Measurements from ENCODE around the gene LINGO3. TPM values are rescaled to one million over a fixed set of nuclear protein-coding genes. Genes with fewer than 3 reads are reported as not detected.
"Not testable (repeated sequence)": the region's sequence is repeated elsewhere in the genome, so short reads cannot be mapped to it uniquely, and the experiment has no call there.

Gene LINGO3
- total RNA-seq, 1 experiment from 2014 or later = not detected

- CTCF ChIA-PET = no interaction called here
- Mint-ChIP-seq H3K36me3 (ENCODE audit: insufficient read depth, unreplicated experiment) (peaks cover 11% of the 10 kb centered on the region), H3K4me3 (ENCODE audit: low read depth, unreplicated experiment) (no peak overlapping the region), H3K27me3 (ENCODE audit: unreplicated experiment) (no peaks in the 10 kb centered on the region), H3K9me3 (ENCODE audit: low read depth, unreplicated experiment) (no peaks in the 10 kb centered on the region), H3K27ac (ENCODE audit: unreplicated experiment) (no peak overlapping the region), H3K4me1 (ENCODE audit: low read depth, unreplicated experiment) (peaks cover 6% of the 10 kb centered on the region)
- BruUV-seq (replicated peaks) = no TSS peak
- intact Hi-C loops (cut with micrococcal nuclease; ENCODE audit: unreplicated experiment) = no loop called here
- no peak for DNase-seq
- TF ChIP-seq CTCF (IDR thresholded peaks at IDR 0.05; ENCODE audit: unreplicated experiment) = no peak
Observed at GRCh38 chr19:2350656-2351055, 42.7 kb upstream of the LINGO3 start.

GRCh38 chr19:2349818-2350217, 41.9 kb upstream of the LINGO3 start:
- peaks cover 12% of the 10 kb centered on the region for H3K36me3 Mint-ChIP-seq (ENCODE audit: insufficient read depth, unreplicated experiment)
- BruUV-seq (replicated peaks); H3K27me3 Mint-ChIP-seq (ENCODE audit: unreplicated experiment); H3K27ac Mint-ChIP-seq (ENCODE audit: unreplicated experiment); H3K9me3 Mint-ChIP-seq (ENCODE audit: low read depth, unreplicated experiment); CTCF ChIA-PET; intact Hi-C loops (cut with micrococcal nuclease; ENCODE audit: unreplicated experiment); DNase-seq; H3K4me3 Mint-ChIP-seq (ENCODE audit: low read depth, unreplicated experiment): not testable (repeated sequence)
- peaks cover 10% of the 10 kb centered on the region for H3K4me1 Mint-ChIP-seq (ENCODE audit: low read depth, unreplicated experiment)

GRCh38 chr19:2345794-2346663, 38.1 kb upstream of the LINGO3 start:
- H3K36me3 Mint-ChIP-seq (ENCODE audit: insufficient read depth, unreplicated experiment) = peaks cover 11% of the 10 kb centered on the region
- H3K4me3 Mint-ChIP-seq (ENCODE audit: low read depth, unreplicated experiment) = no peak overlapping the region
- no TSS peak for BruUV-seq (replicated peaks)
- H3K27me3 Mint-ChIP-seq (ENCODE audit: unreplicated experiment) = no peaks in the 10 kb centered on the region
- DNase-seq = peak; percentile 35
- H3K27ac Mint-ChIP-seq (ENCODE audit: unreplicated experiment) = no peak overlapping the region
- H3K9me3 Mint-ChIP-seq (ENCODE audit: low read depth, unreplicated experiment) = no peaks in the 10 kb centered on the region
- TF ChIP-seq CTCF (IDR thresholded peaks at IDR 0.05; ENCODE audit: unreplicated experiment) = no peak
- CTCF ChIA-PET = no interaction called here
- intact Hi-C loops (cut with micrococcal nuclease; ENCODE audit: unreplicated experiment) = no loop called here
- H3K4me1 Mint-ChIP-seq (ENCODE audit: low read depth, unreplicated experiment) = peaks cover 10% of the 10 kb centered on the region

- Mint-ChIP-seq H3K4me3 (ENCODE audit: low read depth, unreplicated experiment) (no peak overlapping the region), H3K27me3 (ENCODE audit: unreplicated experiment) (no peaks in the 10 kb centered on the region), H3K4me1 (ENCODE audit: low read depth, unreplicated experiment) (peaks cover 10% of the 10 kb centered on the region), H3K27ac (ENCODE audit: unreplicated experiment) (no peak overlapping the region), H3K36me3 (ENCODE audit: insufficient read depth, unreplicated experiment) (peaks cover 10% of the 10 kb centered on the region), H3K9me3 (ENCODE audit: low read depth, unreplicated experiment) (no peaks in the 10 kb centered on the region)
- intact Hi-C loops (cut with micrococcal nuclease; ENCODE audit: unreplicated experiment) = no loop called here
- BruUV-seq (replicated peaks) = no TSS peak
- CTCF ChIA-PET = no interaction called here
- no peak for TF ChIP-seq CTCF (IDR thresholded peaks at IDR 0.05; ENCODE audit: unreplicated experiment)
- DNase-seq = no peak
Observed at GRCh38 chr19:2345076-2345475, 37.1 kb upstream of the LINGO3 start.

GRCh38 chr19:2344381-2344870, 36.5 kb upstream of the LINGO3 start:
- Mint-ChIP-seq H3K9me3 (ENCODE audit: low read depth, unreplicated experiment) (no peaks in the 10 kb centered on the region), H3K27me3 (ENCODE audit: unreplicated experiment) (no peaks in the 10 kb centered on the region), H3K4me1 (ENCODE audit: low read depth, unreplicated experiment) (peaks cover 10% of the 10 kb centered on the region), H3K36me3 (ENCODE audit: insufficient read depth, unreplicated experiment) (peaks cover 10% of the 10 kb centered on the region), H3K27ac (ENCODE audit: unreplicated experiment) (no peak overlapping the region), H3K4me3 (ENCODE audit: low read depth, unreplicated experiment) (no peak overlapping the region)
- no TSS peak for BruUV-seq (replicated peaks)
- no peak for TF ChIP-seq CTCF (IDR thresholded peaks at IDR 0.05; ENCODE audit: unreplicated experiment)
- CTCF ChIA-PET = no interaction called here
- intact Hi-C loops (cut with micrococcal nuclease; ENCODE audit: unreplicated experiment) = no loop called here
- no peak for DNase-seq

Data from Calu3 (cell line).